GM12801 (cell line): ENCODE data around the gene RPAP2.

ENCODE experiments used
- CTCF ChIP-seq: IDR thresholded peaks from one replicate; pipeline ENCODE4 v1.5.1; 2011; ENCODE audit warnings: control low read depth; ENCODE audit not compliant: insufficient read length; ENCODE audit errors: extremely low read depth

The RPAP2 gene

GRCh38 chr1:92329347-92330129, 30.7 kb downstream of the RPAP2 start:
- no peak for TF ChIP-seq CTCF

GRCh38 chr1:92333668-92334067, 34.8 kb downstream of the RPAP2 start:
- no peak for TF ChIP-seq CTCF

GRCh38 chr1:92340154-92340553, 41.3 kb downstream of the RPAP2 start:
- no peak for TF ChIP-seq CTCF

- no peak for TF ChIP-seq CTCF
These were observed 43.5 kb downstream of the RPAP2 start for GRCh38 chr1:92342401-92342800.

- no peak for TF ChIP-seq CTCF
These were observed 44.2 kb downstream of the RPAP2 start for GRCh38 chr1:92343061-92343460.

- no peak for TF ChIP-seq CTCF
These were observed 48.2 kb downstream of the RPAP2 start for GRCh38 chr1:92346866-92347640.

- TF ChIP-seq CTCF = no peak
These were observed 54.0 kb downstream of the RPAP2 start for GRCh38 chr1:92352856-92353255.
